Loucy (cell line): ENCODE measurements around the gene ARPC4.

Source experiments
- EZH2phosphoT487 ChIP-seq: fragments of 200-600 bp; IDR thresholded peaks from 2 replicates; pipeline ENCODE4 v1.6.1; 2018; ENCODE audit warnings: antibody characterized with exemption, mild to moderate bottlenecking, moderate library complexity, borderline replicate concordance
- TF ChIP-seq, protein P1 (sequence below): fragments of 200-600 bp; sonication (generic); conservative IDR thresholded peaks from 2 replicates; pipeline ENCODE4 v1.5.1; 2014; ENCODE audit warnings: mild to moderate bottlenecking, antibody characterized with exemption, low read length

DNA sequence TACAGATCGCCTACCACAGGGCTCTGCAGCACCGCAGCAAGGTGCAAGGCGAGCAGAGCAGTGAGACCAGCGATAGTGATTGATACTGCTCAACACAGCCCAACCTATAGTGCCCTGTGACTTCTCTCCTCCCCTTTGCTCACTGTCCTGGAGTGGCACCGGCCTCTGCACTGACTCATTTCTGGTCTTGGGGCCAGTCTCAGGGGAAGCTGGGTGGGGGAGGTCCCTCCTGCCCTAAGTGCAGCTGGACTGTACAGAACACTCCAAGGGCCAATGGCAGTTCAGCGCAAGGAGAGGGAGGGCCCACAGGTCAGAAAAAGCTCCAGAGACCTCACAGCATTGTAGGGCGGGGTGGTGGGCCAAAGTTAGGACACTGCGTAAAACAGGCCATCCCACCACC, 45.6 kb upstream of the ARPC4 start:
- TF ChIP-seq, protein P1, sequence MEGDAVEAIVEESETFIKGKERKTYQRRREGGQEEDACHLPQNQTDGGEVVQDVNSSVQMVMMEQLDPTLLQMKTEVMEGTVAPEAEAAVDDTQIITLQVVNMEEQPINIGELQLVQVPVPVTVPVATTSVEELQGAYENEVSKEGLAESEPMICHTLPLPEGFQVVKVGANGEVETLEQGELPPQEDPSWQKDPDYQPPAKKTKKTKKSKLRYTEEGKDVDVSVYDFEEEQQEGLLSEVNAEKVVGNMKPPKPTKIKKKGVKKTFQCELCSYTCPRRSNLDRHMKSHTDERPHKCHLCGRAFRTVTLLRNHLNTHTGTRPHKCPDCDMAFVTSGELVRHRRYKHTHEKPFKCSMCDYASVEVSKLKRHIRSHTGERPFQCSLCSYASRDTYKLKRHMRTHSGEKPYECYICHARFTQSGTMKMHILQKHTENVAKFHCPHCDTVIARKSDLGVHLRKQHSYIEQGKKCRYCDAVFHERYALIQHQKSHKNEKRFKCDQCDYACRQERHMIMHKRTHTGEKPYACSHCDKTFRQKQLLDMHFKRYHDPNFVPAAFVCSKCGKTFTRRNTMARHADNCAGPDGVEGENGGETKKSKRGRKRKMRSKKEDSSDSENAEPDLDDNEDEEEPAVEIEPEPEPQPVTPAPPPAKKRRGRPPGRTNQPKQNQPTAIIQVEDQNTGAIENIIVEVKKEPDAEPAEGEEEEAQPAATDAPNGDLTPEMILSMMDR, result no peak
- TF ChIP-seq EZH2phosphoT487, result no peak
